Measurements from ENCODE around the gene PCDH10.

DNA sequence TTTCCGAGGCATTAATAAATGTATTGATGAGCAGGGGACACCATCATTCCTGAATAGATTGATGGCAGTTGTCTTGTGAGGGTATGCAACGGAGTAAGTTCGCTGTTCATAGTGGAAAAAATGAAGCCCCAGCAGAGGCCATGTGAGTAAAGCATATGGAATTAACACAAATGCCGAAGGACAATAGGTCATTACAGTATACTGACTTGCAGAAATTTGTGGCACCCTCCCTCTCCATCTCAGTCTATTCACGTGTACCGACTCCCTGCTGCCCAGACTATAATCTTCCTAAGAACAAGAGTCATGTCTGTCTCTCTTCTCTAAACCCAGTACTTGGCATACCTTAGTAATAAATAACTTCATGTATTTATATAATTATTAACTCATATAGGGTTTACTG is 47.1 kb upstream of the PCDH10 start:
- no peak for TF ChIP-seq POLR2A (IDR thresholded peaks at IDR 0.05)
- TF ChIP-seq, protein P1, sequence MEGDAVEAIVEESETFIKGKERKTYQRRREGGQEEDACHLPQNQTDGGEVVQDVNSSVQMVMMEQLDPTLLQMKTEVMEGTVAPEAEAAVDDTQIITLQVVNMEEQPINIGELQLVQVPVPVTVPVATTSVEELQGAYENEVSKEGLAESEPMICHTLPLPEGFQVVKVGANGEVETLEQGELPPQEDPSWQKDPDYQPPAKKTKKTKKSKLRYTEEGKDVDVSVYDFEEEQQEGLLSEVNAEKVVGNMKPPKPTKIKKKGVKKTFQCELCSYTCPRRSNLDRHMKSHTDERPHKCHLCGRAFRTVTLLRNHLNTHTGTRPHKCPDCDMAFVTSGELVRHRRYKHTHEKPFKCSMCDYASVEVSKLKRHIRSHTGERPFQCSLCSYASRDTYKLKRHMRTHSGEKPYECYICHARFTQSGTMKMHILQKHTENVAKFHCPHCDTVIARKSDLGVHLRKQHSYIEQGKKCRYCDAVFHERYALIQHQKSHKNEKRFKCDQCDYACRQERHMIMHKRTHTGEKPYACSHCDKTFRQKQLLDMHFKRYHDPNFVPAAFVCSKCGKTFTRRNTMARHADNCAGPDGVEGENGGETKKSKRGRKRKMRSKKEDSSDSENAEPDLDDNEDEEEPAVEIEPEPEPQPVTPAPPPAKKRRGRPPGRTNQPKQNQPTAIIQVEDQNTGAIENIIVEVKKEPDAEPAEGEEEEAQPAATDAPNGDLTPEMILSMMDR (IDR thresholded peaks at IDR 0.05 in 8 of 11, conservative IDR thresholded peaks at IDR 0.05 in 3 of 11): no peak

Data from spleen (tissue), 7 donors.